ENCODE measurements around the gene ANKRD26.

The ANKRD26 gene

DNA sequence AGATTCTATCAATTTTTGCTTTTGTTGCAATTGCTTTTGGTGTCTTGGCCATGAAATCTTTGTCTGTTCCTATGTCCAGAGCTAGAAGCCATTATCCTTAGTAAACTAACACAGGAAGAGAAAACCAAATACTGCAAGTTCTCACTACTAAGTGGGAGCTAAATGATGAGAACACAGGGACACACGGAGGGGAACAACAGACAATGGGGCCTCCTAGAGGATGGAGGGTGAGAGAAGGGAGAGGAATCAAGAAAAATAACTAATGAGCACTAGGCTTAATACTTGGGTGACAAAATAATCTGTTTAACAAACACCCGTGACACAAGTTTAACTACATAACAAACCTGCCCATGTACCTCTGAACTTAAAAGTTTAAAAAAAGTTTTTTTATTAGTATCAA lies 78.2 kb downstream of the ANKRD26 start:
- Histone ChIP-seq H2AK5ac (ENCODE audit: low read depth, low read length) (no peak overlapping the region), H3K23ac (ENCODE audit: low read depth, low read length, poor library complexity) (no peak overlapping the region), H2BK120ac (ENCODE audit: low read depth, low read length) (no peak overlapping the region), H4K8ac (ENCODE audit: low read depth, low read length) (no peak overlapping the region), H3K4ac (ENCODE audit: low read length) (no peak overlapping the region), H3K27ac (replicated peaks; ENCODE audit: low read length) (no peak overlapping the region), H2BK5ac (ENCODE audit: low read length) (no peak overlapping the region), H2AFZ (ENCODE audit: low read length) (no peak overlapping the region), H3K18ac (ENCODE audit: low read length) (no peak overlapping the region), H3K14ac (ENCODE audit: low read length) (no peak overlapping the region), H3K27me3 (ENCODE audit: control insufficient read depth in 3 of 3, insufficient read depth in 3 of 3, low read depth in 1 of 3, low read length in 3 of 3) (no peaks in the 10 kb centered on the region), H3K4me1 (ENCODE audit: control insufficient read depth in 2 of 2, insufficient read depth in 1 of 2, low read depth in 1 of 2, low read length in 2 of 2) (peaks cover 0 to 4% of the 10 kb centered on the region in 2 donors), H3K9me3 (replicated peaks in 1 of 2; ENCODE audit: control insufficient read depth in 2 of 2, insufficient read depth in 1 of 2, low read depth in 1 of 2, low read length in 2 of 2) (no peaks in the 10 kb centered on the region), H3K4me3 (ENCODE audit: low read length in 2 of 2) (no peak overlapping the region), H2BK15ac (ENCODE audit: low read length) (no peak overlapping the region), H4K91ac (ENCODE audit: low read depth, low read length, poor library complexity) (no peak overlapping the region), H3K36me3 (replicated peaks in 1 of 2; ENCODE audit: control insufficient read depth in 2 of 2, insufficient read depth in 2 of 2, low read length in 2 of 2) (peaks cover 0 to 67% of the 10 kb centered on the region in 2 donors), H3K4me2 (ENCODE audit: insufficient read depth, low read length, poor library complexity, severe bottlenecking) (no peak overlapping the region), H3K9ac (ENCODE audit: low read depth, low read length, poor library complexity) (no peak overlapping the region), H3K79me1 (ENCODE audit: low read depth, low read length) (no peaks in the 10 kb centered on the region), H2BK12ac (ENCODE audit: low read length) (no peak overlapping the region)
- no peak for DNase-seq (ENCODE audit: low spot score)
- no CpG with 5 or more reads among the region's 2 CpGs for WGBS, 2 donors (ENCODE audit: extremely low coverage in 2 of 2, insufficient read length in 2 of 2, insufficient replicate concordance in 1 of 2)

DNA sequence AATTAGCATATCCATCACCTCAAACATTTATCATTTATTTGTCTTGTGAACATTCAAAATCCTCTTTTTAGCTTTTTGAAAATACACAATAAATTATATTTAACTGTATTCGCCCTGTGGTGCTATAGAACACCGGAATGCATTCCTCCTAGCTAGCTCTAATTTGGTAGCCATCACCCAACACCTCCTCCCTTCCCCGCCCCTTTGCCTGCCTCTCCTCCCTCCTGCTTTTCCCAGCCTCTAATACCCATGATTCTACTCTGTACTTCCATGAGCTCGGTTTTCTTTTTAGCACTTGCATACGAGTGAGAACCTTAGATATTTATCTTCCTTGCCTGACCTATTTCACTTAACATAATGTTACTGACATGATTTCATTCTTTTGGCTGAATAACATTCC lies 80.1 kb downstream of the ANKRD26 start:
- H3K14ac ChIP-seq (ENCODE audit: low read length) = no peak overlapping the region
- H3K9ac ChIP-seq (ENCODE audit: low read depth, low read length, poor library complexity) = no peak overlapping the region
- DNase-seq (ENCODE audit: low spot score) = no peak
- no peaks in the 10 kb centered on the region for H3K9me3 ChIP-seq (replicated peaks in 1 of 2; ENCODE audit: control insufficient read depth in 2 of 2, insufficient read depth in 1 of 2, low read depth in 1 of 2, low read length in 2 of 2)
- H4K8ac ChIP-seq (ENCODE audit: low read depth, low read length) = no peak overlapping the region
- no peak overlapping the region for H2AK5ac ChIP-seq (ENCODE audit: low read depth, low read length)
- H3K4ac ChIP-seq (ENCODE audit: low read length) = no peak overlapping the region
- no peak overlapping the region for H4K91ac ChIP-seq (ENCODE audit: low read depth, low read length, poor library complexity)
- H2BK12ac ChIP-seq (ENCODE audit: low read length) = no peak overlapping the region
- H2BK5ac ChIP-seq (ENCODE audit: low read length) = no peak overlapping the region
- no peak overlapping the region for H3K4me2 ChIP-seq (ENCODE audit: insufficient read depth, low read length, poor library complexity, severe bottlenecking)
- no peaks in the 10 kb centered on the region for H3K79me1 ChIP-seq (ENCODE audit: low read depth, low read length)
- H2AFZ ChIP-seq (ENCODE audit: low read length) = no peak overlapping the region
- no peak overlapping the region for H2BK15ac ChIP-seq (ENCODE audit: low read length)
- H3K4me1 ChIP-seq (ENCODE audit: control insufficient read depth in 2 of 2, insufficient read depth in 1 of 2, low read depth in 1 of 2, low read length in 2 of 2) = peaks cover 0 to 4% of the 10 kb centered on the region in 2 donors
- no peak overlapping the region for H2BK120ac ChIP-seq (ENCODE audit: low read depth, low read length)
- H3K18ac ChIP-seq (ENCODE audit: low read length) = no peak overlapping the region
- H3K4me3 ChIP-seq (ENCODE audit: low read length in 2 of 2) = no peak overlapping the region
- no peak overlapping the region for H3K23ac ChIP-seq (ENCODE audit: low read depth, low read length, poor library complexity)
- WGBS, 2 donors (ENCODE audit: extremely low coverage in 2 of 2, insufficient read length in 2 of 2, insufficient replicate concordance in 1 of 2) = no CpG with 5 or more reads among the region's 5 CpGs
- H3K27ac ChIP-seq (replicated peaks; ENCODE audit: low read length) = no peak overlapping the region
- H3K27me3 ChIP-seq (ENCODE audit: control insufficient read depth in 3 of 3, insufficient read depth in 3 of 3, low read depth in 1 of 3, low read length in 3 of 3) = no peaks in the 10 kb centered on the region
- peaks cover 0 to 60% of the 10 kb centered on the region in 2 donors for H3K36me3 ChIP-seq (replicated peaks in 1 of 2; ENCODE audit: control insufficient read depth in 2 of 2, insufficient read depth in 2 of 2, low read length in 2 of 2)

DNA sequence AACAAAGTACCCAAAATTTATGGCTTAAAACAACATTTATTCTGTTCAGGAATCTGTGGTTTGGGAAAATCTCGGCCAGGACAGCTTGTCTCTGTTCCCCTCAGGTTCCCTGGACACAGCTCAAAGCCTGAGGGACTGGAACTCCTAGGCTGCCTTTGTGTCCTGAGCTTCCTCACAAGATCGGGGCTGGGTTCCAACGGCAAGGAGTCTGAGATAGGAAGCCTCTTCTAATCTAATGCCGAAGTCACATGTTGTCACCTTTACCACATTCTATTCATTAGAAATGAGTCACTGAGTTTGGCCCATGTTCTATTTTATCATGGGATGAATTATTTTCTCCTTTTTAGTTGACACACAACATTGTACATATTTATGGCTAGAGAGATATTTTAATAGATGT lies 80.5 kb downstream of the ANKRD26 start:
- H2BK5ac ChIP-seq (ENCODE audit: low read length) = no peak overlapping the region
- H3K27ac ChIP-seq (replicated peaks; ENCODE audit: low read length) = no peak overlapping the region
- H3K23ac ChIP-seq (ENCODE audit: low read depth, low read length, poor library complexity) = no peak overlapping the region
- no peak overlapping the region for H3K4ac ChIP-seq (ENCODE audit: low read length)
- no peak overlapping the region for H2BK12ac ChIP-seq (ENCODE audit: low read length)
- no peak overlapping the region for H3K18ac ChIP-seq (ENCODE audit: low read length)
- no peaks in the 10 kb centered on the region for H3K9me3 ChIP-seq (replicated peaks in 1 of 2; ENCODE audit: control insufficient read depth in 2 of 2, insufficient read depth in 1 of 2, low read depth in 1 of 2, low read length in 2 of 2)
- H4K91ac ChIP-seq (ENCODE audit: low read depth, low read length, poor library complexity) = no peak overlapping the region
- WGBS, 2 donors (ENCODE audit: extremely low coverage in 2 of 2, insufficient read length in 2 of 2, insufficient replicate concordance in 1 of 2) = no CpG with 5 or more reads among the region's 4 CpGs
- no peak overlapping the region for H2AK5ac ChIP-seq (ENCODE audit: low read depth, low read length)
- no peak overlapping the region for H3K14ac ChIP-seq (ENCODE audit: low read length)
- H3K4me1 ChIP-seq (ENCODE audit: control insufficient read depth in 2 of 2, insufficient read depth in 1 of 2, low read depth in 1 of 2, low read length in 2 of 2) = peaks cover 0 to 4% of the 10 kb centered on the region in 2 donors
- H3K36me3 ChIP-seq (replicated peaks in 1 of 2; ENCODE audit: control insufficient read depth in 2 of 2, insufficient read depth in 2 of 2, low read length in 2 of 2) = peaks cover 0 to 59% of the 10 kb centered on the region in 2 donors
- H3K79me1 ChIP-seq (ENCODE audit: low read depth, low read length) = no peaks in the 10 kb centered on the region
- no peak overlapping the region for H4K8ac ChIP-seq (ENCODE audit: low read depth, low read length)
- no peak for DNase-seq (ENCODE audit: low spot score)
- H2AFZ ChIP-seq (ENCODE audit: low read length) = no peak overlapping the region
- no peak overlapping the region for H3K4me2 ChIP-seq (ENCODE audit: insufficient read depth, low read length, poor library complexity, severe bottlenecking)
- H3K27me3 ChIP-seq (ENCODE audit: control insufficient read depth in 3 of 3, insufficient read depth in 3 of 3, low read depth in 1 of 3, low read length in 3 of 3) = no peaks in the 10 kb centered on the region
- no peak overlapping the region for H2BK120ac ChIP-seq (ENCODE audit: low read depth, low read length)
- H2BK15ac ChIP-seq (ENCODE audit: low read length) = no peak overlapping the region
- no peak overlapping the region for H3K4me3 ChIP-seq (ENCODE audit: low read length in 2 of 2)
- no peak overlapping the region for H3K9ac ChIP-seq (ENCODE audit: low read depth, low read length, poor library complexity)

DNA sequence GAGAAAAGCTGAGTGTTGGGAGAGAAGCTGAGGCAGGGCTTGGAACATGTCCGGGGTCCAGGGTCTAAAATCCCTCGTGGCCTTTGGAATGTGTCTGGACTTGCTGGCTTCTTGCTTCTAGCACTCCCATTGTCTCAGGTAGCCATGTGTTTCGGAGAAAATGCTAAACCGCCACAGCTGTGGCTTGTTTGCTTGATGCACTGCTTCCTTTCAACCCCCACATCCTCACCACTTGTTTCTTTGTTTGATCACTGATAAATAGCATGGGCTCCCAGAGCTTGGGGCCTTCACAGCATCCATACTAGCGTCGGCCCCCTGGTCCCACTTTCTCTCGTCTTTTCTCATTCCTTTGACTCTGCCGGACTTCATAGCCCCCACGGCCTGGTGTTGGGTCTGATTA lies 102.7 kb downstream of the ANKRD26 start:
- no peak overlapping the region for H2BK120ac ChIP-seq (ENCODE audit: low read depth, low read length)
- H3K4me3 ChIP-seq (ENCODE audit: low read length in 2 of 2) = no peak overlapping the region
- WGBS, 2 donors (ENCODE audit: extremely low coverage in 2 of 2, insufficient read length in 2 of 2, insufficient replicate concordance in 1 of 2) = no CpG with 5 or more reads among the region's 9 CpGs

More for the DNA sequence above, 102.7 kb downstream of the ANKRD26 start:
- H3K36me3 ChIP-seq (replicated peaks in 1 of 2; ENCODE audit: control insufficient read depth in 2 of 2, insufficient read depth in 2 of 2, low read length in 2 of 2) = peaks cover 4 to 10% of the 10 kb centered on the region in 2 donors
- H3K27me3 ChIP-seq (ENCODE audit: control insufficient read depth in 3 of 3, insufficient read depth in 3 of 3, low read depth in 1 of 3, low read length in 3 of 3) = no peaks in the 10 kb centered on the region
- no peak overlapping the region for H2BK5ac ChIP-seq (ENCODE audit: low read length)
- no peak overlapping the region for H3K23ac ChIP-seq (ENCODE audit: low read depth, low read length, poor library complexity)
- no peak overlapping the region for H3K4me2 ChIP-seq (ENCODE audit: insufficient read depth, low read length, poor library complexity, severe bottlenecking)
- no peak for DNase-seq (ENCODE audit: low spot score)
- H3K79me1 ChIP-seq (ENCODE audit: low read depth, low read length) = no peaks in the 10 kb centered on the region
- no peak overlapping the region for H3K4ac ChIP-seq (ENCODE audit: low read length)
- no peak overlapping the region for H4K91ac ChIP-seq (ENCODE audit: low read depth, low read length, poor library complexity)
- H3K18ac ChIP-seq (ENCODE audit: low read length) = no peak overlapping the region
- H3K4me1 ChIP-seq (ENCODE audit: control insufficient read depth in 2 of 2, insufficient read depth in 1 of 2, low read depth in 1 of 2, low read length in 2 of 2) = no peaks in the 10 kb centered on the region
- peaks cover 0 to 25% of the 10 kb centered on the region in 2 donors for H3K9me3 ChIP-seq (replicated peaks in 1 of 2; ENCODE audit: control insufficient read depth in 2 of 2, insufficient read depth in 1 of 2, low read depth in 1 of 2, low read length in 2 of 2)
- H4K8ac ChIP-seq (ENCODE audit: low read depth, low read length) = no peak overlapping the region
- no peak overlapping the region for H3K27ac ChIP-seq (replicated peaks; ENCODE audit: low read length)
- no peak overlapping the region for H3K9ac ChIP-seq (ENCODE audit: low read depth, low read length, poor library complexity)
- no peak overlapping the region for H3K14ac ChIP-seq (ENCODE audit: low read length)
- no peak overlapping the region for H2AK5ac ChIP-seq (ENCODE audit: low read depth, low read length)
- no peak overlapping the region for H2BK12ac ChIP-seq (ENCODE audit: low read length)
- no peak overlapping the region for H2AFZ ChIP-seq (ENCODE audit: low read length)
- H2BK15ac ChIP-seq (ENCODE audit: low read length) = no peak overlapping the region
